Stimulated activated CD8-positive, alpha-beta memory T cell treated with anti-CD3 and anti-CD28 coated beads, Interleukin-7, amount 100 ng/mL, for 1 hour (primary cell): Measurements from ENCODE around the gene PRPSAP1.
A peak's percentile ranks its signal among the peaks of the same experiment; 100 is the strongest.
"Not testable (repeated sequence)": the region's sequence is repeated elsewhere in the genome, so short reads cannot be mapped to it uniquely, and the experiment has no call there.

ENCODE experiments used
- DNase-seq, 2 donors: peaks; one replicate each; pipeline ENCODE4 v3.0.0-alpha.2; 2020; ENCODE audit warnings: low read depth in 2 of 2

Gene PRPSAP1

DNA sequence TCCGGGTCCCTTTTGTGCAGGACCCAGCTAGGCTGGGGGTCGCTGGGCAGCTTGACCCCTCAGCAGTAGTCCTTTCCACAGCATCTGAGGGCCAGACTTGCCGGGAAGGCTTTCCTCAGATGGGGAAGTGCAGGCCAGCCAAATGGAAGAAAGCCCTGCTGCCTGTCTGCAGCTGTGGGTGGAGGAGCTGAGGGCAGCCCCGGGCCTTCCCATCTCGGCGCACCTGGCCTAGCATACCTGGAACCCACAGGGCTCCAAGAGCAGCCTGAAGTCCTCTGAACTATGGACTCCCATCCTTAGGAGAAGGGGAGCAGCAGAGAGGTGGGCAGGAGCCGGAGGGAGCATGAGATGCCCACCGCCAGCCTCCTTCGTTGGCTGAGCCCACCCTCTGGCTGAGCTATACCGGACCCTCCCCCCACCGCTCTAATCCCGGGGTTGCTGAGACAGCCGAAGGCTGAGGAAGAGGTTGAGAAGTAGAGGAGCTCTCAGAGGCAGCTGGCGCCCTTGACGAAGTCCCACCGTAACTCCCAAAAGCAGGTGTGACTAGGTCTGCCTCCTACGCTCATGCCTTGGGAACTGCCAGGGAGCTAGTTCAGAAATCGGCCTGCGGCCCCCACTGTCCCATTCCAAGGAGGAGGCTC lies 75.3 kb downstream of the PRPSAP1 start:
- no peak for DNase-seq

DNA sequence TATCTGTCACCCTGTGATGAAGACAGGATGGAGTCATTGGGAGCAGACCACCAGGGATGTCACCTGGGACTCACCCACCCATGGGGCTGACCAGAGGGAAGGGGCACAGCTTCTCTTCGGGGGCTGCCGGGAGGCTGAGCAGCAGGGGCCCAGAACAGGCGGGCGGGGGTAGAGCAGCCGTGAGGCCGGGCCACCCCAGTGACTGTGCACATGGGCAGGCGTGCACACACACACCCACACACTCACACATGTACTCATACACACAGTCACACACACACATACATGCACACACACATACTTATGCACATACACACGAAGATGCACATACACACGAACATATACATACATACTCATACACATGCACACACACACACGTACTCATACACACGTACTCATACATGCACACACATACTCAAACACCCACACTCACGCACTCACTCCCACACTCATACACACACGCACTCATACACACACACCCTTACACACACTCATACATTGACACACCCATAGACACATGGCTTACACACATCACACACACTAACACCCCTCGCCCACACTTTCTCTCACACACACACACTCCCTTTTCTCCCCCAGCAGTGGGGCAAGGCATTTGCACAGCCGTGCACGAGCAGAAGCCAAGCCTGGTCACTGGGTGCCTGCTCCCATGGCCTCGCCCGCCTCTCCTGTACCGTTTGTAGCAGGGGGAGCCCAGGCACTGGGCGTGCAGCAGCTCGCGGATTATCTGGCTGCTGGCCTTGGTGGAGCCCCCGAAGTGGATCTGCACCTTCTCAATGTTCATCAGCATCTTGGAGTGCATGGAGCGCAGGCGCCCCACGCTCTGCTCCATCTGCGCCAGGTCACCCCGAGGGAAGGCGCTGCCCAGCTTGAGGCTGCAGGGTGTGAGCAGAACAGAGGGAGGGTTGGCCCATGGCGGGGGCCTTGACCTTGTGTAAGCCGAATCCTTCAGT lies 76.1 kb downstream of the PRPSAP1 start:
- DNase-seq, result no peak

DNA sequence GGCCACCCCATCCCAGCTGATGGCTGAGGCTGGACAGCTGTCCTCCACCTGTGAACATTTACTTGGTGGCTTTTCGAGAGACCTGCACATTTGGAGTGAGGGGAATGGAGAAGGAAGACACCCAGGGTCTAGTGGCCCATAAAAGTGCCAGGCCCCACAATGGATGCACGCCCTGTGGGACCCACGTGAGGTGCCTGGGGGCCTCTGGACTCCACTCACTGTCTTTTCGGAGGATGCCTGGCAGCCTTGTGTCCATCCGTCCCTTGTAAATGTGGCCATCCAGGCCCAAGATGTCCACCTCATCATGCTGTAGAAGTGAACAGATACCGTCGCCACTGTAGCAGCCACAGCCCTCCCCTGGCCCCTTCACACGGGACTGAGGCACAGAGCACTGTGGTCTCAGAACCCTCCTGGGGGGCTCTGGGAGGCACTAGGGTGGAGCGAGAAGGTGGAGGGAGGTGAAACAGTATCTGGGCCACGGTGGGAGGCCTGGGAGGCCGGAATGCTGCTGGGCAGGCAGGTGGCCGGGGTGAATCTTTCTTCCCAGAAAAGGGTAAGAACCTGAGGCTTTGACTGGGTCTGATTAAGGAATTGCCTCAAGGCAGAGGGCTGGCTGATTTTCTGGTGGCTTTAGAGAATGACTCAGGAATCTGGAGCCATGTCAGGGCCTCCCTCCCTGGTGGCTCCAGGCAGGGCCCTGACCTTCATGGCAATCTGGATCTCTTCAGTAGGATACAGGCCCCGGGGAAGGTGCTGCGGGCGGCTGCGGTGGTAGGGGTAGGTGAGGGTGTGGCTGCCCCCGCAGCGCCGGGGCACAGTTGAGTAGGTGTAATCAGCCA lies 77.0 kb downstream of the PRPSAP1 start:
- no peak for DNase-seq

DNA sequence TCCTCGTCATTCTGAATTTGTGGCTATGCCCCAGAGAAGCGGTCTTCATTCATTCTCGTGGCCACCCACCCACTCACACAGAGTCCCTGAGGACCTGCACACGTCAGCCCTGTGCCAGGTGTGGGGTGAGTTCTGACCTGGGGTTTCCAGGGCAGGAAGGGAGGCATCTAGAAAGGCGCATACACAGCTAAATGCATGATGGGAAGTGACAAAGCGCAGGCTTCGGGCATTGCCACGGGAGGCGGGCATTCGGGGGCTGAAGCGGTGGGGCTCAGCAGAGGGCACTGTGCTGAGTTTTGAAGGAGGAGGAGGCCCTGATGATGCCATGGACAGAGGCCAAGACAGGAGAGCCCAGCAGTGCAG lies 77.7 kb downstream of the PRPSAP1 start:
- no peak for DNase-seq

DNA sequence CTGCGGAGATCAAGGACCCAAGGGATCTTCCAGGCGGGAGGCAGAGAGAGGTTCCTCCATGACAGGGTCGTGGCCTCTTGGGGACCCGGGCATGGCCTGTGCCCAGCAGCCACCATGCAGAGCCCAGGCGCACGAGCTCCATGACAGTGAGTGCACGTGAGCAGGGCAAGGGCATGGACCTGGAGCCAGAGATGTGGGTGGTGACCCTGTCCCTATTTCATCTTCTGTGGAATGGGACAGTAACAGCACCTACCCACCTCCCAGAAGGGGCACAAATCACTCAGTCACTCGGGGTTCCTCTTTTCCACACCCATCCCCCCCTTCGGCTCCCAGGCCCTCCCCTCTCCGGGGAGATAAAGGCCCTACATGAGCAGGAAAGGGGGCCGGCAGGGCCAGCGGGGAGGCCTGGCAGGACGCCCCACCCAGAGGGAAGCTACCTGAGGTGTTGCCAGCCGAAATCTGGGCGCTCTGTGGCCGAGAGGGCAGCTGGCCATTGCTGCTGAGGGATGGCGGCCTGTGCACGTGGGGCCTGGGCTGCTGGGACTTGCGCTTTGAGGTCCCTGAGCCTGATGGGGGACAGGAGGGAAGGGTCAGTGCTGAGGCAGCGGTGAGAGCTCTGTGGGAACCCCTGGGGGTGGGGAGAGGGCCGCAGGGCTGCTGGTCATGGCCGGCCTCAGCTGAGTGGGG lies 78.2 kb downstream of the PRPSAP1 start:
- no peak for DNase-seq

DNA sequence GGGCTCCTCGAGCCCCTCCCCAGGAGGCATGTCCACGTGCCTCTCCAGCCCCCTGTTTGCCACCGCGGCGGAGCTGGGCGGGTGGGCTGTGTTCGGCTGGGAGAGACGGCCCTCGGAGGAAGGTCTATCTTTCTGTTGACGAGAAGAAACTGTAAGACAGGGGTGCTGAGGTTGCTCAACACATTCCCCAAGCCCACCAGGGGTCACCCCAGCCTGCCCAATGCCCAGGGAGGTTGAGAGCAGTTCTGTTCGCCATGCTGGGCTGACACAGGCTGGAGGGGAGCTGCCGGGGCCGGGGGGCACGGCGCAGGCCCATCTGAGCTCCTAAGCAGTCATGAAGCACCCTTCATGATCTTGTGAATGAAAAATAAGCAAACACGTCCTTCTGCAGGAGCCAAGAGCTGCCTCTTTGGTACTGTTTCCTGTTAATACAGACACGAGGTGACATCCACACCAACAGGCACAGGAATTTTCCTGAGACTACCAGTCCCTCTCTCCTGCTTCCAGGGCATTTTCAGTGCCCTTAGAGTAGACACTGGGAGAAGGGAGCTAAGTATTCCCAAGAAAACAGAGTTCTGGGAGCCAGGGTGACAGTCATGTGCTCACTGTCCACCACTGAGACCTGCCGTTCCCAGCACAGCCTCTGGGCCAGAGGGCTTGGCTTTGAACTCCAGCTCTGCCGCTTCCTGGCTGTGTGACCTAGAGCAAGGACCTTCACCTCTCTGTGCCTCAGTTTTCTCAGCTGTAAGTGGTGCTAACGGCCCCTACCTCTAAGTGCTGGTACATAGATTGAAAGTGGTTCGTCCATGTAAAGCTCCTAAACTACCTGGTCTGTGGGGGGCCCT lies 79.4 kb downstream of the PRPSAP1 start:
- no peak for DNase-seq

DNA sequence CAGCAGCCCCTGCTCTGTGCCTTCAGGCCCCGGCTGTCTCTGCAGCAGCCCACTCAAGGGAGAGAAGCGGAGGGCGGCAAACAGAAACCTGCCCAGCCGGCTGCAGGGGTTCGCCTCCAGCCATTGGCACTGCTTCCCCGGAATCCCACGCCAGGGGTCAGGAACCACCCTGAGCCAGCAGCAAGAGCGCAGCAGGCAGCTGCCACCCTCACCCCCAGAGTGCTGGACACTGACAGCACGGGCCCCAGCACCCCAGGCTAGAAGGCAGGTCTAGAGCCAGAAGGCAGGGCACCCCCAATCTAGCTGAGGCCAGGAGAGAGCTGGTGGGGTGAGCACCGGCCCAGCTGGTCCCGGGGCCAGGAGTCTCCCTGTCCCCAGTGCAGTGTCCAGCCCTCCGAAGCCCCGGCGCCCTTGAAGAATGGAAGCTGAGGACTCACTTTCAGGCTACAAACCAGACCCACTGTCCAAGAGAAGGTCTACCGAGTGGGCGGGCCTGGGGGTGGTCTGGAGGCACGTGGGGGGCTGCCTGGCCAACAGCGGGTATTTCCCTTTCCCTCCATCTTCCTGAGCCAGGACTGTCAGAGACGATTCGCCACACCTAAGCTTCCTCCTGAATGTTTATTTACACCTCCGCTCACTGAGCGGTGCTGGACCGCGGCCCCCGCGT lies 80.1 kb downstream of the PRPSAP1 start:
- DNase-seq, result no peak

DNA sequence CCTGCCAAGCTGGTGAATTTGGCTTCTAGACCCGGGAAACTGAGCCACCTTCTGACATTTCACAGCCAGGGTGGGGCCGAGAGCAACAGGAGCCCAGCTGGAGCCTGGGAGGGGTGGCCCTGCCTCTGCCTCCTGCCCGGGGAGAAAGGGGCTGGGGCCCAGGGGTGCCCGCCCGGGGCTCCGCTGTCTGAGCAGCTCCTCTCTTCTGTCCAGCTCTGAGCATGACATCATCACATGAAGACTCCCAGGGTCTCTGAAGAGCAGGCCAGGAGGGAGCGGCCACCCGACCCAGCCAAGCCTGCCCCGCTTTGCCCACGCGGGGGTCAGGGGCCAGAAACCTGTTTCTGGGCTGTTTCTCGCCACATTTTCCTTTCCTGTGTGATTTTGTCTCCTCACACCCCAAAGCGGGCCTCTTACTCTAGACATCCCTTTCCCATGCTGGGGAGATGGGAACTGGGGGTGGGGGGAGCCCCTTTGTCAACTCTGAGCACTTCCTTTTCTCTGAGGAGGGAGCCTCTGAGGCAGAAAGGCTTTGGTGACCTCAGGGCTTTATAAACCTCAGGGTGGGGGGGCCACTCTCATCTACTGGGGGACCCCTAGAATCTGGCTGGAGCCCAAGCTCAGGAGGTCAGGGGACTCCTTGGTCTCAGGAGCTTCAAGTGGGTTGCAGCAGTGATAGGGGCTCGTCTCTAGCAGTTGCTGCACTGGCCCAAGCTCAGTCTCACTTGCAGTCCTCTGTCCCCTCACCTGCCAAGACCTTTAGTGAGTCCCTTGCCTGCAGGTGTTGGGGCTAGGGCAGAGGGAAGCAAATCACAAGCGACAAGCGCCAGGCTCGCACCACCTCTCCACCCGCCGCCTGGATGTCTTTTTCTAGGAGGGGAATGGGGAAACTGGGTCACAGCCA lies 80.9 kb downstream of the PRPSAP1 start:
- DNase-seq, result no peak

DNA sequence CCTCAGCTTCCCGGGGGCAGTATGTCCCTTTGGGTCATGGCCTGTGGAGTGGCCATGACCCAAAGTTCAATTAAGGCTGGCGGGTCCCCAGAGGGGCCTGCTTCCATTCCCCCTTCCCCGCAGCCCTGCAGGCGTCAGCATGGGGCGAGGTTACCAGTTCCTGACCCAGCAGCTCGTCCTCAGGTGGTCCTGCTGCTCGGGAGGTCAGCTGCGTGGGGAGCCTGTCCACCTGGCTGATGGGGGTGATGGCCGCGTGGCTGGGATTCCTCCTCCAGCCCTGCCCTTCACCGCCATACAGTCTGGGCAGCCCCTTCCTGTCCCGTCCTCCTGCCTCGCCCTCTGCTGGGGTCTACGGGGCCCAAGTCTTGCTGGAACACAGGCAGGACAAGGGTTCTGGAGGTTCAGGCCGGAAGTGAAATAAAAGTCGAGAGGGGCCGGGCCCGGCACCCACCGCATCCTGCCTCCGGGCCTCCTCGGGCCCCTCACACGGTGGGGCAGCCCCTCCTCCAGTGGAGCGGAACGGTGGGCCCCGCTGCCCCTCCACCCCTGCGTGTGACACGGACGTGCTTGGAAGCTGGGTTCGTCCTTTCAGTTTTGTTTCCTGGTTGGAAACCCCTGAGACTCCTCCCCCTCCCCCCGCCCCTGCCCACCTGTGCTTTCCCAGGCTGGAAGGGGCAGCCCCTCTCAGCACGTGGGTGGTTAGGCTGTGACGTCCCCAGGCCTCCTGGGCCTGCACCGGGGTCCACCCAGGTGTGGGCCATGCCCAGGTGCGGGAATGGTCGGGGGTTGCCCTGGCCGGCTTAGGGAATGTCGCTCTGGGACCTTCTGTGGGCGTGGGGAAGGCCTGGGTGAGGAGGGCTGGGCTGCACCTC lies 81.8 kb downstream of the PRPSAP1 start:
- peak in 1 of 2 donors; percentile 40 for DNase-seq

DNA sequence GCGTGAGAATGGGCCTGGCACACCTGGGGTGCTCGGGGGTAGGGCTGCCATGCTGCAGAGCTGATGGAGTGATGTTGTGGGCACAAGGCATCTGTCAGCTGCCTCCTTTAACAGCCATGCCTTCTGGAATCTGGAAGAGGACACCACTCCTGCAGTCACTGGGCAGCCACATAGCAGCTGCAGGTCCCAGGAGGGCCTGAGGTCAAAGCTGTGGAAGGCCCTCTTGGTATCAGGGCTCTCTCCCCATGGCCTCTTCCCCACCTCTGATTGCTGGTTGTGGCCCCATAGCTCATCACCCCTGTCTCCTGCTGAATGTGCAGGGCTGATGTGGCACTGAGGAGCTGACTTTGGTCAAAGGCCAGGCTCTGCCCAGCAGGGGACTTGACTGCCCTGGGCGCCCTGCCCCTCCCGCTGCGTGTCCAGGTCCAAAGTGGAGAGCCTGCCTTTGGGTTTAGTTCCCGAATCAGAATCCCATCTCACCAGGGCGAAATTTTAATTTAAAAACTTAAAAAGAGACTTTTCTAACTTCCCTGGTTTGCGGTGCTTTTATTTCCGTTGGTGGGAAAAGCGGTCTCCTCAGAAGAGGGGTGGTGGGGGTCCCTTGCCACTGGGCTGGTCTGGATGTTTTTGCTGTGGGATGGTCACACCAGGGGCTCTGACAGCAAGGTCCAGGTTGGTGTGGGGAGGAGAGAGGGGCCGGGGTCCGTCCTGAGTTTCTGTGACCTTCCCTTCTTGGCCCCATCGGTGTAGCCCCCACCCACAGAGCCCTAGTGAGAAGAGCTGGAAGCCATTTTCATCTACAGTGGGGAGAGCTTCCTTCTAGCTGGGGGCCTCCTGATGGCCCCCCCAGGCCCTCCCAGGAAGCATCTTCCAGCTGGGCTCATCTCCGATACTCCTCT lies 82.7 kb downstream of the PRPSAP1 start:
- no peak for DNase-seq

DNA sequence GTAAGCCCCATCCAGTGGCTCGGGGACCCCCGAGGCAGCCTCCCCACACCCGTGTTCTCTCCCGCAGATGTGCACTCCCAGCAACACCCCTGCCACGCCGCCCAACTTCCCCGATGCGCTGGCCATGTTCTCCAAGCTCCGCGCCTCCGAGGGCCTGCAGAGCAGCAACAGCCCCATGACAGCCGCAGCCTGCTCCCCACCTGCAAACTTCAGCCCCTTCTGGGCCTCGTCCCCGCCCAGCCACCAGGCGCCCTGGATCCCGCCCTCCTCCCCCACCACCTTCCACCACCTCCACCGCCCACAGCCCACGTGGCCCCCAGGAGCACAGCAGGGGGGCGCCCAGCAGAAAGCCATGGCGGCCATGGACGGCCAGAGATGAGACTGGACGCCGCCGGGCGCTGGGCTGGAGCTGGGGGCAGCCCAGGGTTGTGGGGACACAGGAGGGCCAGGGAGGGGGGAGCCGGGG lies 83.6 kb downstream of the PRPSAP1 start:
- no peak for DNase-seq

DNA sequence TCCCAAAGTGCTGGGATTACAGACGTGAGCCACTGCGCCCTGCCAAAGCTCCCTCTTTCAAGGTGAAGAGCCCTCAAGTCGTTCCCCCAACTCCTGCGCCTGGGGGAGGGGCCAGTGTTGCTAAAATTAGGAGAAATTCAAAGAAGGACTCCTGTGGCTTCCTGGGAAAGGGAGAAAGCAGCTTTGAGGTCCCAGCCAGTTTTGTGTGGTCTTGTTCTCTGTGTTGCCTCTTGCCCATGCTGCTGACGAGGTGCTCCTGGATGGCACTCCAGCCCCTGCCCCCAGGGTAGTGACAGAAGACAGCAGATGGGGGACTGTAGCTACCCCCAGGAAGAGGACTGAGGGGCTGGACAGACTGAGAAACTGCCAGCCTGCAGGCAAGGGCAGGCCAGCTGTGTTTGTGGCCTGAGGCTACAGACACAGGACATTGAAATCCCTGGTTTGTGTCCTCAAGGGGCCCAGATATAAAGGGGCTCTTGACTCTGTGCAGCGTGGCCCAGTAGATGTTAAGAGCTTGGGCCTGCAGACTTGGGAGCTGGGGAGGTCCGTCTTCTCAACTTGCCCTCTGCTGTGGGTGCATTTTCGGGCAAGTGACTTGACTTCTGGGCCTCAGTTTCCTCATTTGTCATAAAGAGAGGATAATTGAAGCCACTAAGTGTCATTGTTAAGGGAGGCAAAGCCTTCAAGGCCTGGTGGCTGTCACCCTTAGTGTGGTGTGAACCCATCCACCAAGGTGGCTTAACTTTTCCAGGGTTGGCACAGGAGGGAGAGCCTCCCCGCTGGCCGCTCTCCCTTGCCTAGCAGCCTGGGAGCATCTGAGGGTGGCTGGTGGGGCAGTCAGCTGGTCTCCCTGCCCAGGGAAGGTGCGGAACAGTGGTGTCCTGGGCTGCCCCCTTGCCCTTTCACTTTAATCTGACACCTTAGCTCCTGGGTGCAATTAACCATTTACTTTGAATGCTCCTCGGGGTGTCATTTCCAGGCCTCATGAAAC lies 84.4 kb downstream of the PRPSAP1 start:
- no peak for DNase-seq

DNA sequence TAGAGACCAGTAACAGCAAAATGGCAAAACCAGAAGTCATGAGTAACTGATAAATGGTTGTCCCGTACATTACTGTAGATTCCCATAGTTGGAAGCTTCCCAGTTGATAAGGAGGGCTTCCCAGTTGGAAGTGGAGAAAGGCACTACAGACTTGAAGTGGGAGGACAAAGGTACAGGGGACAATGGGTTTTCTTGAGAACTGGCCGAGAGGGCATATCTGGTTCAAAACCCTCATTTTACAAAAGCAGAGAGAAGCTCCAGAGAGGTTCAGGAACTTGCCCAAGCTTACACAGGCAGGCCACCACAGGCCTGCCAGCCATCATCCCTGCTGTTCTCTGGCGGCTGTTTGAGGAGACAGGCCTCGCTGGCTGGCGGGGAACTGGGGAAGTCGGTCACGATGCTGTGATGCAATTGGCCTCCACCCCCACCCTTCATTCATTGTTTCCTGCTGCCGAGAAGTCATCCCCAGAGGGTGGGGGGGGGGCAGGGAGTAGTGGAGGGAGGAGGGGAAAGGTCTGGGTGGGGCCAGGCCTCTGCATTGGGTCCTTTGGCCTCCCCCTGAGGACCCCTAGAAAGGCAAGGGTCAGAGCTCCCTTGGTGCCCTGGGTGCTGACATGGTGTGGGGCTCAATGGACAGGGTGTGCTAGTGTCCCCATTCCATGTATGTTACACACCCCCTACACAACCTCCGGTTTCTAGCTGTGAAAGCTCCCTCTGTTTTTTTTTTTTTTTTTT lies 85.5 kb downstream of the PRPSAP1 start:
- DNase-seq, result no peak

DNA sequence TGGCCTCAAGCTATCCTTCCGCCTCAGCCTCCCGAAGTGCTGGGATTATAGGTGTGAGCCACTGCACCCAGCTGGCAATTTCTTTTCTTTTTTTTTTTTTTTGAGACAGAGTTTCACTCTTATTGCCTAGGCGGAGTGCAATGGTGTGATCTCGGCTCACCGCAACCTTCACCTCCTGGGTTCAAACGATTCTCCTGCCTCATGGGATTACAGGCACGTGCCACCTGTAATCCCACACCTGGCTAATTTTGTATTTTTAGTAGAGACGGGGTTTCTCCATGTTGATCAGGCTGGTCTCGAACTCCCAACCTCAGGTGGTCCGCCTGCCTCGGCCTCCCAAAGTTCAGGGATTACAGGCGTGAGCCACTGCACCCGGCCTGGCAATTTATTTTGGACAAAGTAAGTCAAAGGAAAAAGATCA lies 86.1 kb downstream of the PRPSAP1 start:
- not testable (repeated sequence) for DNase-seq

DNA sequence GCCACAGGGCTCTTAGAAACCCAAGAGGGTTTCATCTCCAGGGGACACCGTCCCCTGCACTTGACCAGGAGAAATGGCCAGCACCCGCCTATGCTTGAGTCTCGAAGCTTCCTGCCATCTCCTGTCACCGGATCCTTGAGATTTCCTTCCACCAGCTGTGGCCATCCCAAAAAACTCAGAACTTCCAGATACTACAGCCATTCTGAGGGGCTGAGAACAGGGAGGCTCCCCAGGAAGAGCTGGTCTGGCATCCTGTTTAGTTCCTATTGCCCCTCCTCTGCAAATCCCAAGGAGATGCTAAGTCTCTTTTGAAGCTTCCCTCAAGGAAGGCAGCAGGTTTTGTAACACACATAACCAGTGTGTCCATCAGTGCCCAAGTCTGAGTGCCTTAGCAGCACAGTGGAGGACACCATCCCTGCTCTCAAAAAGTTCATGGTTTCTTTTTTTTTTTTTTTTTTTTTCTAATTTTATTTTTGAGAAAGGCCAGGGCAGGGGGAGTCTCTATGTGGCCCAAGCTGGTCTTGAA lies 86.6 kb downstream of the PRPSAP1 start:
- DNase-seq, result no peak
